NT2/D1 (cell line): Measurements from ENCODE around the gene TRIM36.

ENCODE experiments used
- SUZ12 ChIP-seq: IDR thresholded peaks from 2 replicates; pipeline ENCODE4 v1.6.1; 2011; ENCODE audit not compliant: insufficient read length, insufficient read depth; ENCODE audit errors: extremely low read depth
- YY1 ChIP-seq: IDR thresholded peaks from 2 replicates; pipeline ENCODE4 v1.6.1; 2011; ENCODE audit not compliant: insufficient read length, insufficient read depth
- ZNF274 ChIP-seq: IDR thresholded peaks from 2 replicates; pipeline ENCODE4 v1.6.1; 2011; ENCODE audit warnings: mild to moderate bottlenecking, low read depth, low read length

GRCh38 chr5:115147052-115147451 is 22.7 kb downstream of the TRIM36 start:
- no peak for TF ChIP-seq ZNF274
- TF ChIP-seq YY1 = no peak
- no peak for TF ChIP-seq SUZ12
